GM21786 (cell line): ENCODE measurements around the gene OGDH.
A peak's percentile ranks its signal among the peaks of the same experiment; 100 is the strongest.
"Not testable (repeated sequence)": the region's sequence is repeated elsewhere in the genome, so short reads cannot be mapped to it uniquely, and the experiment has no call there.

Experiments
- ATAC-seq: cut with Tn5 transposase; IDR thresholded peaks from one replicate; pipeline ENCODE4 v1.9.1; 2021; ENCODE audit not compliant: unreplicated experiment

OGDH gene

GRCh38 chr7:44580945-44581878, 25.2 kb upstream of the OGDH start:
- ATAC-seq: peak; percentile 26

- ATAC-seq: peak; percentile 80
These were observed 24.4 kb upstream of the OGDH start, which contains the start of gene TMED4 for GRCh38 chr7:44581879-44582603. TMED4 (minus strand) TSS chr7:44582231; CDS start chr7:44582206, 25 bp downstream.

GRCh38 chr7:44583146-44583865, 23.1 kb upstream of the OGDH start:
- no peak for ATAC-seq

GRCh38 chr7:44587843-44588711, 18.4 kb upstream of the OGDH start:
- no peak for ATAC-seq

GRCh38 chr7:44590910-44591309, 15.5 kb upstream of the OGDH start:
- ATAC-seq: no peak

GRCh38 chr7:44595934-44596635, 10.3 kb upstream of the OGDH start:
- no peak for ATAC-seq

GRCh38 chr7:44597181-44597580, 9.2 kb upstream of the OGDH start:
- ATAC-seq: not testable (repeated sequence)

- ATAC-seq: no peak
These were observed 7.2 kb upstream of the OGDH start for GRCh38 chr7:44599222-44599621.

GRCh38 chr7:44602576-44602910, 3.9 kb upstream of the OGDH start:
- no peak for ATAC-seq

- no peak for ATAC-seq
These were observed 3.2 kb upstream of the OGDH start for GRCh38 chr7:44603193-44603592.

- ATAC-seq: no peak
These were observed 1.5 kb upstream of the OGDH start for GRCh38 chr7:44604941-44605340.

- ATAC-seq: no peak
These were observed 978 bp downstream of the OGDH start for GRCh38 chr7:44607141-44608068.

GRCh38 chr7:44608916-44609648, 2.7 kb downstream of the OGDH start:
- no peak for ATAC-seq

- ATAC-seq: no peak
These were observed 3.4 kb downstream of the OGDH start for GRCh38 chr7:44609829-44610228.

- ATAC-seq: no peak
These were observed 8.8 kb downstream of the OGDH start for GRCh38 chr7:44615149-44615611.

GRCh38 chr7:44615793-44616192, 9.4 kb downstream of the OGDH start:
- ATAC-seq: no peak

- no peak for ATAC-seq
These were observed 10.1 kb downstream of the OGDH start for GRCh38 chr7:44616545-44616944.
